Body of pancreas (tissue), 4 donors: ENCODE results near the gene NBDY. TPM values are rescaled to one million over a fixed set of nuclear protein-coding genes. Genes with fewer than 3 reads are reported as not detected.

Experiments
- ATAC-seq: fragments of 150-250 bp; one replicate; pipeline ENCODE4 v1.9.1; 2016
- DNase-seq, 4 donors: peaks; one replicate each; pipeline ENCODE4 v3.0.0-alpha.2; 2019
- H3K27ac ChIP-seq, 4 donors: fragments of 200-600 bp; sonication (generic); 1 replicate in 3 of 4; 2 replicates in 1 of 4; pipeline versions ENCODE4 v1.5.1 to v1.6.1; 2016 to 2019; ENCODE audit warnings: mild to moderate bottlenecking in 1 of 4, mixed read lengths in 1 of 4, moderate library complexity in 1 of 4
- H3K27me3 ChIP-seq, 2 donors: fragments of 200-600 bp; sonication (generic); one replicate each; pipeline ENCODE4 v1.6.0; 2016; ENCODE audit warnings: mild to moderate bottlenecking in 1 of 2
- H3K36me3 ChIP-seq, 2 donors: fragments of 200-600 bp; sonication (generic); replicated peaks in 1 of 2; 2 replicates each; pipeline ENCODE4 v1.5.1; 2016; ENCODE audit warnings: low read depth in 2 of 2; ENCODE audit not compliant: insufficient read depth in 1 of 2
- H3K4me1 ChIP-seq: fragments of 200-600 bp; sonication (generic); one replicate; pipeline ENCODE4 v1.6.0; 2016
- H3K4me3 ChIP-seq, 2 donors: fragments of 200-600 bp; sonication (generic); 1 replicate in 1 of 2; 2 replicates in 1 of 2; pipeline ENCODE4 v1.5.1; 2016 to 2019
- H3K9me3 ChIP-seq, 3 donors: fragments of 200-600 bp; sonication (generic); 1 replicate in 2 of 3; 2 replicates in 1 of 3; pipeline ENCODE4 v1.5.1; 2016
- CTCF ChIP-seq, 7 experiments: fragments of 450-650 bp in 4 of 7; fragments of 200-600 bp in 3 of 7; sonication (generic) in 3 of 7; IDR thresholded peaks; one replicate each; pipeline ENCODE4 v1.5.1; 2016 to 2019; ENCODE audit warnings: antibody characterized with exemption in 7 of 7
- POLR2A ChIP-seq, 3 donors: fragments of 450-650 bp; IDR thresholded peaks; one replicate each; pipeline ENCODE4 v1.6.1; 2016; ENCODE audit warnings: antibody characterized with exemption in 3 of 3, mild to moderate bottlenecking in 2 of 3
- WGBS, 2 donors: methylation state at CpG; one replicate each; pipeline ENCODE4 v1.1.5; 2017; 5-methylcytosine and 5-hydroxymethylcytosine counted together
- intact Hi-C: fragments of 100-400 bp; cut with DNase I; formaldehyde crosslinking; loops from one replicate; pipeline ENCODE4 v1.15.1; 2023
- total RNA-seq, 2 donors: library from RNA; depleted of rRNA; stranded (reverse); fragments of >200 nt; gene quantifications; one replicate each; pipeline ENCODE4 v1.1.0, GENCODE V29; 2016

The NBDY gene
- total RNA-seq, 2 donors from 2014 or later: 3.6 to 12.2 TPM

DNA sequence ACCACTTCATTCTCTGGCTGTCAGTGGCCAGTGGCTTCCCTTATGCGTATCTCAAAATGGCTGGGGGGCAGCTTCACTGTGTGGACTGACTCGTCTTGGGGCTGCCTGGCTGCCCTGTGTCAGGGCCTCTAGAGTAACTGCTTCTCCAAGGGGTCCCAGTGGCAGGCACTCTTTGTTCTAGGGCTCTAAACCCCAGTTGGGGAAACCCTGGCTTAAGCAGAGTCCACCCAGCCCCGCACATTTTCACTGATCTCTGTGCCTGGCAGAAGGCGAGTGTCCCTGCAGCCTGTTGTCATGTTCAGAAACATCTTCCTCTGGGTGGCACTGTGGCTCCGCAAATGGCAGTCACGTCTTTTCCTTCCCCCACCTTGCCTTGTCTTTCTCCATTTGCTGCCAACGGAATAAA lies 59.7 kb downstream of the NBDY start:
- ATAC-seq (no peak), DNase-seq (peak in 3 of 4 donors; percentile 34 to 68 (median 67))
- Histone ChIP-seq H3K27ac (no peak overlapping the region), H3K27me3 (no peaks in the 10 kb centered on the region), H3K9me3 (no peaks in the 10 kb centered on the region), H3K4me1 (no peaks in the 10 kb centered on the region), H3K4me3 (no peak overlapping the region), H3K36me3 (no peaks in the 10 kb centered on the region)
- WGBS, 2 donors: 44 to 94% methylated on average over 7 of the region's 7 CpGs
- intact Hi-C loops: no loop called here
- TF ChIP-seq CTCF (IDR thresholded peaks at IDR 0.05): peak in 4 of 7 experiments; percentile 11 to 59 (median 52)
- TF ChIP-seq POLR2A (IDR thresholded peaks at IDR 0.05): no peak

DNA sequence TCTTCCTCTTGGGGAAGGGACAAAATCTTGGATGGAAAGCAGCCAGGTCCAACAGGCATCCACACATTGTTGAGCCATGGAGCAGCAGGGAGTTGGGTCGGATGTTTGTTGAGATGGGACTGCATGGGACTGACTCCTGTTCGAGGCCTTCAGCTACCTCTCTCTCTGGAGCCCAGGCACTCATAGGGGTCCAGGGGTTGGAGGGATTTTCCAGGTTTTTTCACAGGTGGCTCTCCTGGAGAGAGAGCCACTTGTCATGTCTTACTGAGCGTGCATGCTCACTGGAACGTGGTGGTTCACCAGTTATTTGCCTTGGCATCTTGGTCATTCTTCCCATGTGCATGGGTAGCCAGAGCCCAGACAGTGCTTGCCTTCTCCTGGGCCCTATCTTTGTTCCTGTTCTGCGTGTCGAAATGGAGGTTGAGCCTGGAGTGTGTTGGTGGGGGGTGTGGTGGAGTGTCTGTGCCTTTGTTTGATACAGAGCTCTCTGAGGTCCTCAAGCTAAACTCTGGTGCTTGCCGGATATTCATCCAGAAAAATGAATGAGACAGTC lies 60.6 kb downstream of the NBDY start:
- TF ChIP-seq POLR2A (IDR thresholded peaks at IDR 0.05): no peak
- H3K27me3 ChIP-seq: no peaks in the 10 kb centered on the region
- no peak for ATAC-seq
- no peaks in the 10 kb centered on the region for H3K4me1 ChIP-seq
- WGBS, 2 donors: 50 to 83% methylated on average over 2 to 5 of the region's 7 CpGs
- H3K9me3 ChIP-seq: no peaks in the 10 kb centered on the region
- DNase-seq: no peak
- no peaks in the 10 kb centered on the region for H3K36me3 ChIP-seq
- no peak overlapping the region for H3K4me3 ChIP-seq
- no peak overlapping the region for H3K27ac ChIP-seq
- intact Hi-C loops: no loop called here

- intact Hi-C loops: no loop called here
- Histone ChIP-seq H3K4me1 (no peaks in the 10 kb centered on the region), H3K9me3 (no peaks in the 10 kb centered on the region), H3K27ac (no peak overlapping the region), H3K27me3 (no peaks in the 10 kb centered on the region), H3K4me3 (no peak overlapping the region), H3K36me3 (no peaks in the 10 kb centered on the region)
- DNase-seq (no peak), ATAC-seq (no peak)
- WGBS, 2 donors: 89 to 97% methylated on average over 6 to 7 of the region's 7 CpGs
- no peak for TF ChIP-seq POLR2A (IDR thresholded peaks at IDR 0.05)
- TF ChIP-seq CTCF (IDR thresholded peaks at IDR 0.05): no peak
Observed at GRCh38 chrX:56790778-56791177, 61.7 kb downstream of the NBDY start.

- no peaks in the 10 kb centered on the region for H3K27me3 ChIP-seq
- no peak for ATAC-seq
- DNase-seq: no peak
- H3K36me3 ChIP-seq: no peaks in the 10 kb centered on the region
- H3K27ac ChIP-seq: no peak overlapping the region
- H3K4me3 ChIP-seq: no peak overlapping the region
- H3K9me3 ChIP-seq: no peaks in the 10 kb centered on the region
- intact Hi-C loops: no loop called here
- TF ChIP-seq POLR2A (IDR thresholded peaks at IDR 0.05): no peak
- TF ChIP-seq CTCF (IDR thresholded peaks at IDR 0.05): no peak
- H3K4me1 ChIP-seq: no peaks in the 10 kb centered on the region
- WGBS, 2 donors: 63 to 79% methylated on average over 3 of the region's 3 CpGs
Observed at GRCh38 chrX:56791456-56791855, 62.4 kb downstream of the NBDY start.

GRCh38 chrX:56792270-56793111 lies 63.4 kb downstream of the NBDY start:
- ATAC-seq: no peak
- intact Hi-C loops: no loop called here
- WGBS, 2 donors: 63 to 84% methylated on average over 3 to 4 of the region's 8 CpGs
- H3K27me3 ChIP-seq: no peaks in the 10 kb centered on the region
- no peak for DNase-seq
- no peak overlapping the region for H3K27ac ChIP-seq
- no peak overlapping the region for H3K4me3 ChIP-seq
- TF ChIP-seq CTCF (IDR thresholded peaks at IDR 0.05) (no peak), POLR2A (IDR thresholded peaks at IDR 0.05) (no peak)
- no peaks in the 10 kb centered on the region for H3K4me1 ChIP-seq
- no peaks in the 10 kb centered on the region for H3K9me3 ChIP-seq
- H3K36me3 ChIP-seq: no peaks in the 10 kb centered on the region
